Thymus (tissue), 11 donors: Measurements from ENCODE around the gene SLC38A6. TPM values are rescaled to one million over a fixed set of nuclear protein-coding genes. Genes with fewer than 3 reads are reported as not detected.
"Not testable (repeated sequence)": the region's sequence is repeated elsewhere in the genome, so short reads cannot be mapped to it uniquely, and the experiment has no call there.

Source experiments
- DNase-seq, 9 donors: peaks; one replicate each; pipeline ENCODE4 v3.0.0-alpha.2; 2013; ENCODE audit warnings: low spot score in 9 of 9, low read depth in 6 of 9, missing footprints in 1 of 9
- H3K27ac ChIP-seq, 2 donors: one replicate each; pipeline ENCODE4 v1.5.1; 2013; ENCODE audit warnings: control low read depth in 1 of 2, low read depth in 1 of 2, low read length in 1 of 2, mild to moderate bottlenecking in 1 of 2, moderate library complexity in 1 of 2
- H3K27me3 ChIP-seq, 2 donors: one replicate each; pipeline ENCODE4 v1.5.1; 2013; ENCODE audit warnings: low read length in 1 of 2; ENCODE audit not compliant: control insufficient read depth in 2 of 2, insufficient read depth in 1 of 2
- H3K36me3 ChIP-seq, 2 donors: one replicate each; pipeline ENCODE4 v1.5.1; 2013; ENCODE audit warnings: low read length in 1 of 2, mild to moderate bottlenecking in 1 of 2, moderate library complexity in 1 of 2; ENCODE audit not compliant: control insufficient read depth in 2 of 2, insufficient read depth in 2 of 2
- H3K4me1 ChIP-seq, 2 donors: one replicate each; pipeline ENCODE4 v1.5.1; 2013; ENCODE audit warnings: low read length in 2 of 2; ENCODE audit not compliant: control insufficient read depth in 2 of 2, insufficient read depth in 2 of 2
- H3K4me3 ChIP-seq, 2 donors: one replicate each; pipeline ENCODE4 v1.5.1; 2013; ENCODE audit warnings: low read length in 2 of 2, control low read depth in 1 of 2, mild to moderate bottlenecking in 1 of 2
- H3K9me3 ChIP-seq, 2 donors: one replicate each; pipeline ENCODE4 v1.5.1; 2013; ENCODE audit warnings: low read length in 1 of 2, mild to moderate bottlenecking in 1 of 2; ENCODE audit not compliant: control insufficient read depth in 2 of 2, insufficient read depth in 1 of 2
- WGBS: extraction: QIAGEN DNeasy Blood & Tissue Kit; methylation state at CpG from one replicate; pipeline ENCODE4 v1.1.7; 2013; 5-methylcytosine and 5-hydroxymethylcytosine counted together
- polyA plus RNA-seq: library from polyadenylated mRNA; stranded (reverse); fragments of 200-250 nt; gene quantifications from one replicate; pipeline ENCODE4 v1.2.3, GENCODE V29; 2013
- total RNA-seq: library from RNA; stranded (reverse); fragments of 120-200 nt; gene quantifications from one replicate; pipeline ENCODE4 v1.2.4, GENCODE V29; 2013
- donor health status: healthy.

SLC38A6 gene
- total and polyA plus RNA-seq, 2 donors: 10.1 to 27.0 TPM

DNA sequence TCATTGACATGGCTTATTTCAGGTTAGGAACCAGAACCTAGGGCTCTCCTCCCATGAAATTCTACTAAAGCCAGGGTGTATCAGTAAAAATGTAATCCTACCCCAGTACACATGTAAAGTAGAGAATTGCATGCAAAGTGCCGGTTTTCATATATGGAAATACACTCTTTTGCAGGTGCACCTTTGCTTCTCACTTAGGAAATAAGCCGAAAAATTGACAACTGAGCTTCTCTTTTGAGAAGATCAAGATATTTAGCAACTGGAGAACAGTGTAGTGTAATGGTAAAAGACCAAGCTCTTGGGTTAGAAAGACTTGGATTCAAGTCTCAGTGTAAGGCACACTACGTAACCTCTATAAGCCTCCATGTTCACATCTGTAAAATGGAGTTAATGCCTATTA is 82.4 kb downstream of the SLC38A6 start:
- 97% methylated on average over 3 of the region's 3 CpGs for WGBS
- Histone ChIP-seq H3K27me3 (no peaks in the 10 kb centered on the region), H3K9me3 (no peaks in the 10 kb centered on the region), H3K4me1 (no peaks in the 10 kb centered on the region), H3K36me3 (no peaks in the 10 kb centered on the region), H3K4me3 (no peak overlapping the region), H3K27ac (no peak overlapping the region)
- no peak for DNase-seq

DNA sequence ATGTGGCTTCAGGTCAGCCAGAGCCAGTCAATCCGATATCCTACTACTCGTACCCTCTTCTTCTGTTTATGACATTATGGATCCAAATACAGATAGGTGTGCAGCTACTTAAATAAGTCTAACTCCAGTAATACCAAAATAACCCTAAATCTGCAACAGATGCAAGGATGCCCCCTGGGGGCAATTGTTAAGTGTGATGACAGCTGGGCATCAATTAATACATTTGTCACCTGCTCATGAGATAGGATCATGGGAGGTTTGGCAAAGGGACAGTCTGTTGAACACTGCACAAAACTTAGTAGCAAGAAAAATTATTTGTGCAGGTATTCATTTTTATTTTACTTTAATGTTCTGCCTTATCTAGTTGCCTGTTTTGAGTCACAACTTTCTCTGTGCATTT is 83.2 kb downstream of the SLC38A6 start:
- WGBS: over 99% methylated on average over 2 of the region's 2 CpGs
- Histone ChIP-seq H3K27me3 (no peaks in the 10 kb centered on the region), H3K27ac (no peak overlapping the region), H3K9me3 (no peaks in the 10 kb centered on the region), H3K36me3 (no peaks in the 10 kb centered on the region), H3K4me1 (no peaks in the 10 kb centered on the region), H3K4me3 (no peak overlapping the region)
- no peak for DNase-seq

DNA sequence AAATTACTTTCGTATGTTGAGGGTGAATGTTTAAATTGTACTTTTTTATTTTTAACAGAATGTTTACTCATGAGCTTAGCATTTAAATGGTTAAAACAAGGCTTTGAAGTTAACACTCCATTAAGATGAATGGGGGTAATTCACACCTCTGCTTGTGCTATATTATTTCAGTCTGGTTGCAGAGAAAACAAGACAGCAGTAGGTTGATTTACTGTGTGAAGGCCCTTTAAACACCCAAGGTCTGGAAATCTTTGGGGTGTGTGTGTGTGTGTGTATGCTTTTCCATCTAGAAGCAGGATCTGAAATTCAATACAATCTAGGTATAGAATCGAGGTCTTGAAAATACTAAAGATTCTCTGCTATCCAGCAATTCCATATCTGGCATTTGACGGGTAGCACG is 83.8 kb downstream of the SLC38A6 start:
- no peaks in the 10 kb centered on the region for H3K27me3 ChIP-seq
- no peaks in the 10 kb centered on the region for H3K36me3 ChIP-seq
- no peak overlapping the region for H3K4me3 ChIP-seq
- no peaks in the 10 kb centered on the region for H3K9me3 ChIP-seq
- WGBS: 97% methylated on average over 4 of the region's 4 CpGs
- no peak overlapping the region for H3K27ac ChIP-seq
- no peaks in the 10 kb centered on the region for H3K4me1 ChIP-seq
- no peak for DNase-seq

DNA sequence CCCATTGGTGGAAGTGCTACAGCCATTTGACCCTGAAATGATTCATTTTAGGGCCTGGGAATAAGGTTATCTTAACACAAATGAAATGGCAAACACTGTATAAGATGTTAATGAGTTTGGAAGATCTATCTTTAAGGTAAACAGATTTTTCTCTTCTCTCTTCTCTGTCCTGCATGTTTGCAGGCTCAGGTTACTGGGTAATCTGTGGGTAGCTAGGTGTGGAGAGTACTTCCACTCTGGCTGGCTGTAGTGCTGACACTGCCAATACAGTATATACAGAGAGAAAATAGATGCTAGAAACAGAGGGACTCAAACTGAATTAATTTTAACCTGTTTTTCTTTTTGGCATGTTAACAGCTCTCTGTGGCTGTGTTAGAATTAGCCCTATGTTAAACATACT is 84.6 kb downstream of the SLC38A6 start:
- Histone ChIP-seq H3K27ac (no peak overlapping the region), H3K36me3 (no peaks in the 10 kb centered on the region), H3K27me3 (no peaks in the 10 kb centered on the region), H3K9me3 (no peaks in the 10 kb centered on the region), H3K4me3 (no peak overlapping the region), H3K4me1 (no peaks in the 10 kb centered on the region)
- no peak for DNase-seq

DNA sequence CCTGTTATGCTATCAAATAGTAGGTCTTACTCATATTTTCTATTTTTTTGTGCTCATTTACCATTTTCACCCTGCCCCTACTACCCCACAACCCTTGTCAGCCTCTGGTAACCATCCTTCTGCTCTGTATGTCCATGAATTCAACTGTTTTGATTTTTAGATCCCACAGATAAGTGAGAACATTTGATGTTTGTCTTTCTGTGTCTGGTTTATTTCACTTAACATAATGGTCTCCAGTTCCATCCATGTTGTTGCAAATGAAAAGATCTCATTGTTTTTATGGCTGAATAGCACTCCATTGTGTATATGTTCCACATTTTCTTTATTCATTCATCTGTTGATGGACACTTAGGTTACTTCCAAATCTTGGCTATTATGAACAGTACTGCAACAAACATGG is 91.4 kb downstream of the SLC38A6 start:
- not testable (repeated sequence) for H3K9me3 ChIP-seq, H3K27me3 ChIP-seq, H3K27ac ChIP-seq, H3K4me3 ChIP-seq, H3K36me3 ChIP-seq, DNase-seq, H3K4me1 ChIP-seq

DNA sequence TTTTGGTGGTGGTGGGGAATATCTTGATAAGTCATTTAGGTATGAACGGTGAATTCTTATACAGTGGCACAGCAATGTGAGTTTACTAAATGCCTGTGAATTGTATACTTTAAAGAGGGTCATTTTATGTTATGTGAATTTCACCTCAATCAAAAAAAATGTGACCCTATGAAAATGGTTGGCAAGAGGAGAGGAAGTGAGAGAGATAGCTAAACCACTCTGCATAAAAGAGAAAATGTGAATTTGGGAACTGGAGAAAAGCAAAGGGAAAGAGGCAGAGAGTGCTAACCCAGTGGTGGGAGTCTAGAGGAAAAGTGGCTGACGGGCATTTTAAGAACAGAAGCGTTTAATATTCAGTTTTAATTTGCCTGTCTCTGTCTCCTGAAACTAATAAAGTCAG is 93.8 kb downstream of the SLC38A6 start:
- H3K4me1 ChIP-seq: no peaks in the 10 kb centered on the region
- H3K27ac ChIP-seq: no peak overlapping the region
- no peaks in the 10 kb centered on the region for H3K36me3 ChIP-seq
- no peaks in the 10 kb centered on the region for H3K9me3 ChIP-seq
- H3K4me3 ChIP-seq: no peak overlapping the region
- H3K27me3 ChIP-seq: no peaks in the 10 kb centered on the region
- 94% methylated on average over 3 of the region's 3 CpGs for WGBS
- no peak for DNase-seq

DNA sequence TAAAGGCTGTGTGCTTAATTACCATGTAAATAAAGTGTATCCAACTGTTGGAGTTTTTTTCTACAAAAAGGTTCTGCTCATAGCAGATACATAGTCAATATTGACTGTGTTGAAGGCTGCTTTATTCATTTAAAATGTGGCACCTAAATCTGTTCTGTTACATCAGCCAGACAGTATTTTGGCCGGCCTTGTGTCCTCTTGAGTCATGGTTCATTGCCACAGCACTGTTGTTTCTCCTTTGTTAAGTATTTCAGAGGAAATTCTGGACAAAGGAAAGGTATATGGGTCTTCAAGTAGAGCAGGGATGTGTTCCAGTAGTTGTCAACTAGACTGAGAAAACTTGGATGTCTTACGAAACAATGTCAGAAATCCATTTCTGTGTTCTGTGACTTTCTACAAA is 95.5 kb downstream of the SLC38A6 start:
- no peaks in the 10 kb centered on the region for H3K9me3 ChIP-seq
- H3K4me1 ChIP-seq: no peaks in the 10 kb centered on the region
- 98% methylated on average over 2 of the region's 2 CpGs for WGBS
- DNase-seq: no peak
- no peak overlapping the region for H3K27ac ChIP-seq
- no peaks in the 10 kb centered on the region for H3K36me3 ChIP-seq
- H3K27me3 ChIP-seq: no peaks in the 10 kb centered on the region
- H3K4me3 ChIP-seq: no peak overlapping the region

DNA sequence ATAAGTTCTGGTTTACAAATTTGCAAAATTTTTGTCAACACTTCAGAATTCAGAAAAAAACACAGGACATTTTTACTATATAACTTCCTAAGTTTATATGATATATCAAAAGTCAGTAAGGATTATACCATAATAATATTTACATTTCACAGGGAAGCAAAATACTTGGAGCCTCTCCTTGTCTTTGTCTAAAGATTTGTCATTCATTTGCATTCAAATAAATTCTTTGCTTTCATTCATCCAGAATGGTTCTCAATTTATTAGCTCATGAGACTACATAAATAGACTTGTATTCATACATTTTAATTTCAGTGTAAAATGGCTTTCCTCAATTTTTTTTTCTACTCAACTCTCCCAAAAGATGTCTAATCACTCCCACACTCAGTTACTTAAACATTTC is 96.4 kb downstream of the SLC38A6 start:
- Histone ChIP-seq H3K4me3 (no peak overlapping the region), H3K4me1 (no peaks in the 10 kb centered on the region), H3K27me3 (no peaks in the 10 kb centered on the region), H3K36me3 (no peaks in the 10 kb centered on the region), H3K27ac (no peak overlapping the region), H3K9me3 (no peaks in the 10 kb centered on the region)
- DNase-seq: no peak

DNA sequence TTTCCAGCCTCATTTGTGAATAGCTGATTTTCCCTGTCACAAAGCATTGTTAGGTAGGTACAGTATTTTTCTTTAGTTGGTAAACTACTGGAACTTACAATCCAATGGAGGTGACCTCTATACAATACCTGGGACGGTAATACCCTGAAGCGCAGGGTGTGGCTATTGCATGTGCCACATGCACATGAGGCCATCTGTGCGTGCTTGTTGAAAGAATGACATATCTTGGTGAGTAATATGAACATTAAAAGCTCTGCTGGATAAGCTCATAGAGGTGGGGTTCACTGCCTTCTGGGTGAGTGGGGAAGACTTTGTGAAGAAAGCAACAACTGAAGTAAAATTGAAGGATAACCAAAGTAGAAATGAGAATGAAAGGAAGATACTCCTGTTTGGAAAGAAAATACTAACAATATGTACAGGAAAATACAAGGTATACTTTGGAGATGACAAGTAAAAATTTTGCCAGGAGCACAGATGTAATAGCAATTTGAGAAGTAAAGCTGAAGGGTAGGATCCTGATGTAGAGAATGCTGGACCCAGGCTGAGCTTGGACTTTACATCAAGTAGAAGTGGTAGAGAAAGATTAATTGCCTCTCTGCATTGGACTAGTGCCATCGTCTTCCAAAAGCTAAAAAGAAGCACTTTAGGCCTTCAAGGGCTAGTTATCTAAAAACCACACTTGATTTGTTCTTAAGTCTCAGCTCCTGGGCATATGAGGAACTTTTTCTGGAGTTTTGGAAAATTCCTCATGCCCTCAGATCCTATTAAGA is 97.1 kb downstream of the SLC38A6 start:
- no peak for DNase-seq
- no peak overlapping the region for H3K27ac ChIP-seq
- no peak overlapping the region for H3K4me3 ChIP-seq
- H3K27me3 ChIP-seq: no peaks in the 10 kb centered on the region
- no peaks in the 10 kb centered on the region for H3K4me1 ChIP-seq
- H3K9me3 ChIP-seq: no peaks in the 10 kb centered on the region
- no peaks in the 10 kb centered on the region for H3K36me3 ChIP-seq
- 97% methylated on average over 4 of the region's 4 CpGs for WGBS

DNA sequence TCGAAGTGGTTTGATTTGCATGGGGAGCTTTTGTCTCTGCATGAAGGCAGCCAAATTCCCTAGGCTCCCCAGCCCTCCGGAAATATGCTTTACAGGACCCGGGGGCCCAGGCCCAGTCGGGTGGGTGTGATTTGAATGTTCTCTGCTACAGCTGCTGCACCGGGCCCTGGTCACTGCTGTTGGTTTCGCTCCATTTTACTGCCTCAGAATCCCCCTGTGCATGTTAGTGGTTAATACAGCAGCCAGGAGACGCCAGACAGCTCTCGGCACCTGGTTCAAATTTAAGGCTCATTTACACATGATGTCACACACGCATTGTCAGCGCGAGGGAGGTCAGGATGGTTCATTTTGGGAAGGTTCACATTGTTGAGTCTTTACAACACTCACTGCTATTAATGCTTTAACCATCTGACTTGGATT is 99.6 kb downstream of the SLC38A6 start:
- 95% methylated on average over 11 of the region's 11 CpGs for WGBS
- Histone ChIP-seq H3K27ac (no peak overlapping the region), H3K27me3 (no peaks in the 10 kb centered on the region), H3K36me3 (no peaks in the 10 kb centered on the region), H3K4me3 (no peak overlapping the region), H3K4me1 (no peaks in the 10 kb centered on the region), H3K9me3 (no peaks in the 10 kb centered on the region)
- DNase-seq: no peak
